GM12878 (cell line): ENCODE results near the gene KRT79. TPM values are rescaled to one million over a fixed set of nuclear protein-coding genes. Genes with fewer than 3 reads are reported as not detected.
"Not testable (repeated sequence)": the region's sequence is repeated elsewhere in the genome, so short reads cannot be mapped to it uniquely, and the experiment has no call there.

Experiments used
- ATAC-seq: fragments of 200-7000 bp; cut with Tn5 transposase; 3 replicates; pipeline ENCODE4 v1.9.1; 2020; ENCODE audit warnings: mild to moderate bottlenecking, moderate library complexity
- BruUV-seq: library from RNA; stranded (reverse); fragments of 400-500 nt; replicated peaks from 2 replicates; lab custom pipeline; 2021; lab: Mats Ljungman, UMichigan
- CTCF ChIA-PET: fragments of 300-600 bp; sonication (Branson Sonifier 250); formaldehyde crosslinking; extraction: SDS; loops from one replicate; lab custom pipeline; 2021; ENCODE audit warnings: inconsistent platforms; lab: Yijun Ruan, JAX
- POLR2A ChIA-PET: fragments of 350-600 bp; formaldehyde crosslinking; extraction: SDS; loops from one replicate; lab custom pipeline; 2021; ENCODE audit warnings: inconsistent platforms; lab: Charles Lee
- RAD21 ChIA-PET: fragments of 300-600 bp; sonication (Branson Sonifier 250); formaldehyde crosslinking; loops from one replicate; lab custom pipeline; 2023; ENCODE audit warnings: antibody characterized with exemption; ENCODE audit not compliant: unreplicated experiment; lab: Charles Lee
- SMC1A ChIA-PET: fragments of 300-600 bp; sonication (Branson Sonifier 250); formaldehyde crosslinking; loops from one replicate; lab custom pipeline; 2023; ENCODE audit not compliant: unreplicated experiment, uncharacterized antibody; lab: Charles Lee
- DNase-seq: peaks from one replicate; pipeline ENCODE4 v3.0.0-alpha.2; 2011; ENCODE audit warnings: low read depth, low spot score
- FAIRE-seq: peaks from 3 replicates; lab custom pipeline; 2011; peaks lifted over from hg19 to GRCh38; lab: Jason Lieb, UNC
- H2AFZ ChIP-seq: 2 replicates; pipeline ENCODE4 v1.6.0; 2011; ENCODE audit warnings: low read depth, low read length, control low read depth; ENCODE audit not compliant: control insufficient read depth
- H3K27ac ChIP-seq: 2 replicates; pipeline ENCODE4 v1.5.1; 2011; ENCODE audit warnings: control low read depth; ENCODE audit not compliant: control insufficient read depth, insufficient read depth
- H3K27me3 ChIP-seq, 2 experiments: replicated peaks in 1 of 2; 2 replicates each; pipeline versions ENCODE4 v1.6.0 to v1.6.1; 2011; ENCODE audit warnings: low read length in 1 of 2; ENCODE audit not compliant: control insufficient read depth in 2 of 2, insufficient read depth in 2 of 2
- H3K36me3 ChIP-seq, 2 experiments: 2 replicates each; pipeline ENCODE4 v1.5.1; 2011; ENCODE audit warnings: low read length in 1 of 2; ENCODE audit not compliant: control insufficient read depth in 2 of 2, insufficient read depth in 2 of 2
- H3K4me1 ChIP-seq: 2 replicates; pipeline ENCODE4 v1.6.1; 2011; ENCODE audit warnings: mild to moderate bottlenecking, low read length, moderate library complexity, mixed read lengths; ENCODE audit not compliant: control insufficient read depth, insufficient read depth
- H3K4me2 ChIP-seq: 2 replicates; pipeline ENCODE4 v1.6.0; 2011; ENCODE audit warnings: control low read depth; ENCODE audit not compliant: control insufficient read depth, insufficient read depth
- H3K4me3 ChIP-seq: fragments of 200-600 bp; sonication (generic); 2 replicates; pipeline ENCODE4 v1.5.1; 2016
- H3K79me2 ChIP-seq: 2 replicates; pipeline ENCODE4 v1.6.0; 2011; ENCODE audit warnings: low read length; ENCODE audit not compliant: control insufficient read depth, insufficient read depth
- H3K9ac ChIP-seq: 2 replicates; pipeline ENCODE4 v1.8.0; 2011; ENCODE audit warnings: low read length, control low read depth, mixed read lengths; ENCODE audit not compliant: control insufficient read depth, insufficient read depth
- H3K9me3 ChIP-seq: replicated peaks from 3 replicates; pipeline ENCODE4 v1.5.1; 2011; ENCODE audit warnings: mild to moderate bottlenecking, low read length; ENCODE audit not compliant: control insufficient read depth, insufficient read depth
- H4K20me1 ChIP-seq: 2 replicates; pipeline ENCODE4 v1.6.0; 2011; ENCODE audit not compliant: control insufficient read depth, insufficient read depth
- CHD4 ChIP-seq: fragments of 200-600 bp; sonication (generic); IDR thresholded peaks from 2 replicates; pipeline ENCODE4 v1.6.1; 2016; ENCODE audit warnings: mild to moderate bottlenecking
- ESRRA ChIP-seq: IDR thresholded peaks from 2 replicates; pipeline ENCODE4 v1.6.1; 2012; ENCODE audit warnings: mild to moderate bottlenecking, low read length, improper control_type of control experiment
- MYC ChIP-seq: IDR thresholded peaks from 2 replicates; pipeline ENCODE4 v1.6.1; 2011; ENCODE audit warnings: mild to moderate bottlenecking, low read length, moderate library complexity, inconsistent platforms; ENCODE audit not compliant: insufficient read depth, insufficient replicate concordance, insufficient read length, severe bottlenecking
- PAX5 ChIP-seq: IDR thresholded peaks from 2 replicates; pipeline ENCODE4 v1.6.1; 2011; ENCODE audit warnings: low read depth, low read length, borderline replicate concordance
- RBBP5 ChIP-seq: fragments of 200-600 bp; sonication (generic); conservative IDR thresholded peaks from 2 replicates; pipeline ENCODE4 v1.6.1; 2016
- SRF ChIP-seq, 2 experiments: IDR thresholded peaks; 2 replicates each; pipeline ENCODE4 v1.6.1; 2011; ENCODE audit warnings: low read depth in 2 of 2, low read length in 2 of 2, mild to moderate bottlenecking in 1 of 2, moderate library complexity in 1 of 2
- SUZ12 ChIP-seq: fragments of 200-600 bp; sonication (generic); IDR thresholded peaks from one replicate; pipeline ENCODE4 v1.6.1; 2018; ENCODE audit warnings: antibody characterized with exemption, mild to moderate bottlenecking; ENCODE audit not compliant: unreplicated experiment
- TAF1 ChIP-seq: IDR thresholded peaks from 2 replicates; pipeline ENCODE4 v1.6.1; 2011; ENCODE audit warnings: mild to moderate bottlenecking, low read depth, low read length, borderline replicate concordance
- ZNF622 ChIP-seq: fragments of 450-650 bp; IDR thresholded peaks from 2 replicates; pipeline ENCODE4 v1.6.1; 2017; ENCODE audit warnings: mild to moderate bottlenecking, inconsistent platforms
- ZSCAN29 ChIP-seq: fragments of 450-650 bp; IDR thresholded peaks from 2 replicates; pipeline ENCODE4 v1.6.1; 2017; ENCODE audit warnings: mild to moderate bottlenecking, moderate library complexity
- WGBS: methylation state at CpG from one replicate; pipeline ENCODE4 v1.1.6; 2016; ENCODE audit warnings: low lambda C conversion rate; ENCODE audit not compliant: insufficient replicate concordance, insufficient coverage; ENCODE audit errors: missing lambda C conversion rate; 5-methylcytosine and 5-hydroxymethylcytosine counted together
- in situ Hi-C: fragments of 300-500 bp; cut with MboI; formaldehyde crosslinking; loops from 9 replicates; pipeline ENCODE4 v1.14.3; 2018; ENCODE audit warnings: mixed read lengths
- intact Hi-C: fragments of 100-400 bp; cut with micrococcal nuclease; formaldehyde crosslinking; loops from one replicate; pipeline ENCODE4 v1.14.2; 2022; ENCODE audit not compliant: unreplicated experiment
- polyA plus RNA-seq, 11 experiments: library from polyadenylated mRNA; depleted of rRNA in 4 of 11; unstranded in 6 of 11; stranded (reverse) in 5 of 11; fragments of >200 nt; fragmentation: Nextera tagmentation in 4 of 11; fragmentation: Illumina TruSeq in 1 of 11; extraction: Ambion mirVana in 4 of 11; extraction: Trizol in 1 of 11; gene quantifications; 1 replicate in 1 of 11; 2 replicates in 10 of 11; pipeline versions ENCODE4 v1.2.1 to v1.2.3, GENCODE V29; 2011 to 2016; ENCODE audit warnings: inconsistent platforms in 2 of 11, missing spikeins in 2 of 11, low read depth in 1 of 11
- total RNA-seq, 4 experiments: library from RNA; depleted of rRNA in 3 of 4; stranded (reverse); fragments of >200 nt in 3 of 4; fragmentation: Illumina TruSeq in 1 of 4; extraction: Trizol in 1 of 4; gene quantifications; 2 replicates each; pipeline versions ENCODE4 v1.2.1 to v1.2.3, GENCODE V29; 2013 to 2021
- TF ChIP-seq, protein P1 (sequence below): fragments of 450-650 bp; IDR thresholded peaks from 2 replicates; pipeline ENCODE4 v1.6.1; 2018; ENCODE audit warnings: borderline replicate concordance, mild to moderate bottlenecking; ENCODE audit not compliant: partially characterized antibody

The KRT79 gene
- total and polyA plus RNA-seq, 10 of the 15 experiments (the other 5 are each of a cell fraction or from before 2014, with no cell fraction given): 0.03 to 0.09 (median 0.07) TPM; not detected in 7

DNA sequence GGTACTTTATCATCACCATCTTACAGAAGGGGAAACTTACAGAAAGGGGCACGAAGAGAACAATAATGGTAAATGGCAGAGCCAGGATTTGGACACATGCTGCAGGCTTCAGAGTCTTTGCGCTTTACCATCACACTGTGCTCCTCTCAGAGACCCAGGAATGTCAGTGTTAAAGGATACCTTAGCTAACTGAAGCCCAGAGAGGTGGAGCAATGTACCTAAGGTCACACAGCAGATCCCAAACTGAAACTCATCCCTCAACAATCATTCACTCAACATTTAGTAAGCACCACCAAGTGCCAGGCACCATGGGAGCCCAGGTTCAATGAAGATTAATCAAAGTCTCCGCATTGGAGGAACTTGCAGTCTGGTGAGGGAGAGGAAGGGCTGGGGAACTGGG, 22.7 kb upstream of the KRT79 start:
- Histone ChIP-seq H3K79me2 (no peaks in the 10 kb centered on the region), H3K4me1 (no peaks in the 10 kb centered on the region), H3K4me2 (no peak overlapping the region), H3K9ac (no peak overlapping the region), H3K9me3 (no peaks in the 10 kb centered on the region), H3K27ac (no peak overlapping the region), H3K4me3 (no peak overlapping the region), H2AFZ (no peak overlapping the region), H3K36me3 (no peaks in the 10 kb centered on the region), H4K20me1 (no peaks in the 10 kb centered on the region), H3K27me3 (peaks cover 0 to 4% of the 10 kb centered on the region in 2 experiments; a peak in 2 of 4 replicates)
- TF ChIP-seq PAX5: no peak
- TF ChIP-seq ZNF622: no peak
- TF ChIP-seq, protein P1, sequence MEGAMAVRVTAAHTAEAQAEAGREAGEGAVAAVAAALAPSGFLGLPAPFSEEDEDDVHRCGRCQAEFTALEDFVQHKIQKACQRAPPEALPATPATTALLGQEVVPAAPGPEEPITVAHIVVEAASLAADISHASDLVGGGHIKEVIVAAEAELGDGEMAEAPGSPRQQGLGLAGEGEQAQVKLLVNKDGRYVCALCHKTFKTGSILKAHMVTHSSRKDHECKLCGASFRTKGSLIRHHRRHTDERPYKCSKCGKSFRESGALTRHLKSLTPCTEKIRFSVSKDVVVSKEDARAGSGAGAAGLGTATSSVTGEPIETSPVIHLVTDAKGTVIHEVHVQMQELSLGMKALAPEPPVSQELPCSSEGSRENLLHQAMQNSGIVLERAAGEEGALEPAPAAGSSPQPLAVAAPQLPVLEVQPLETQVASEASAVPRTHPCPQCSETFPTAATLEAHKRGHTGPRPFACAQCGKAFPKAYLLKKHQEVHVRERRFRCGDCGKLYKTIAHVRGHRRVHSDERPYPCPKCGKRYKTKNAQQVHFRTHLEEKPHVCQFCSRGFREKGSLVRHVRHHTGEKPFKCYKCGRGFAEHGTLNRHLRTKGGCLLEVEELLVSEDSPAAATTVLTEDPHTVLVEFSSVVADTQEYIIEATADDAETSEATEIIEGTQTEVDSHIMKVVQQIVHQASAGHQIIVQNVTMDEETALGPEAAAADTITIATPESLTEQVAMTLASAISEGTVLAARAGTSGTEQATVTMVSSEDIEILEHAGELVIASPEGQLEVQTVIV: no peak
- TF ChIP-seq SUZ12: no peak
- no peak for TF ChIP-seq ZSCAN29
- TF ChIP-seq MYC: no peak
- no peak for TF ChIP-seq SRF (IDR thresholded peaks at IDR 0.05; ENCODE audit: low read depth in 2 of 2, low read length in 2 of 2)
- no peak for TF ChIP-seq TAF1
- TF ChIP-seq RBBP5: no peak
- TF ChIP-seq CHD4: no peak
- TF ChIP-seq ESRRA: no peak
- ChIA-PET POLR2A (no interaction called here), SMC1A (no interaction called here), CTCF (interaction anchor here (1.1 kb wide), 1 partner anchor 9 kb away, joined by 3 read pairs; no protein-coding TSS in a partner anchor), RAD21 (no interaction called here)
- in situ Hi-C loops (no loop called here), intact Hi-C loops (no loop called here)
- WGBS: 57% methylated on average over 3 of the region's 3 CpGs
- FAIRE-seq (no peak), ATAC-seq (no peak), DNase-seq (no peak)
- no TSS peak for BruUV-seq

GRCh38 chr12:52856077-52856476, 22.0 kb upstream of the KRT79 start:
- H3K4me2 ChIP-seq, H3K27ac ChIP-seq, FAIRE-seq, ATAC-seq, H3K9ac ChIP-seq, SMC1A ChIA-PET, in situ Hi-C loops, BruUV-seq, H3K36me3 ChIP-seq, H2AFZ ChIP-seq, DNase-seq, H3K79me2 ChIP-seq, POLR2A ChIA-PET, H3K4me1 ChIP-seq, intact Hi-C loops, H4K20me1 ChIP-seq, H3K9me3 ChIP-seq, RAD21 ChIA-PET, H3K4me3 ChIP-seq, H3K27me3 ChIP-seq: not testable (repeated sequence)
- CTCF ChIA-PET: interaction anchor here (1.1 kb wide), 1 partner anchor 9 kb away, joined by 3 read pairs; no protein-coding TSS in a partner anchor
- 30% methylated on average over 2 of the region's 2 CpGs for whole genome bisulfite sequencing
